KBM-7 (cell line): ENCODE results near the gene SLC39A11.
"Not testable (repeated sequence)": the region's sequence is repeated elsewhere in the genome, so short reads cannot be mapped to it uniquely, and the experiment has no call there.

Source experiments
- DNase-seq: peaks from one replicate; pipeline ENCODE4 v3.0.0-alpha.2; 2015
- in situ Hi-C: fragments of 300-500 bp; cut with MboI; formaldehyde crosslinking; loops from 2 replicates; pipeline ENCODE4 v1.14.3; 2020; ENCODE audit warnings: low sequenced_read_pairs, low pct_unique_long_range_greater_than_20kb, mixed read lengths

SLC39A11 gene

DNA sequence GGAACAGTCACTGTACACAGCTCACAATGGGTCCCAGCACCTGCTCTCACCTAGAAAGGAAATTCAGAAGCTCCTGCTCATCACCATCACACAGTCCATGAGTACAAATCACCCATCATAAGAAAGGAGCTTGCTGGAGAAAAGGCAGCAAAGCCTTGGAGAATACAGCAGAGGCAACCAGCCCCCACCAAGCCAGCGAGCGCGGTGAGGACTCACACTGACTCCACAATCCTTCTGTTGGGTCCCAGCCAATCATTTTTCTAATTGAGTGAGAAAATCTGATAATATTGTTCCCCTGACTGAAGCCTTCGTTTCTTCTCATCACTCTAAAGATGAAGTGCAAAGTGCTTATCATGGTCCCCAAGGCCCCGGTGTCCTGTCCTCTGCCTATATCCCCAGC, 298.3 kb downstream of the SLC39A11 start:
- in situ Hi-C loops, result no loop called here
- no peak for DNase-seq

DNA sequence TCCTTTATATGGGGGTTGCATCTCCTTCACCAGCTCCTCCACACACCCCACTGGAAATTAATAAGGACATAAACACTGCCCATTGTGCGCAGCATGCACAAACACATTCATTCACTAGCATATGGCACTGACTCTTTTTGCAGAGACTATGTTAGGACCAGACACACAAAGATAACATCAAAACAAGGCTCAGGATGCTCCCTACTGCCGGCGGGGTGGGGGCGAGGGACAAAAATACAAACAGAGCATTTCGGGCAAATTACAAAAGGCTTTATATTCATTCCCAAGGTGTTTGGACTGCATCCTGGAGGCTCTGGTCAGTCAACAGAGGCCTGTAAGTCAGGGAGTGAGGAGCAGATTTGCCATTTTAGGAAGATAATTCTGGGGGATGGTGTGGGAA, 299.7 kb downstream of the SLC39A11 start:
- DNase-seq, result no peak
- in situ Hi-C loops, result no loop called here

DNA sequence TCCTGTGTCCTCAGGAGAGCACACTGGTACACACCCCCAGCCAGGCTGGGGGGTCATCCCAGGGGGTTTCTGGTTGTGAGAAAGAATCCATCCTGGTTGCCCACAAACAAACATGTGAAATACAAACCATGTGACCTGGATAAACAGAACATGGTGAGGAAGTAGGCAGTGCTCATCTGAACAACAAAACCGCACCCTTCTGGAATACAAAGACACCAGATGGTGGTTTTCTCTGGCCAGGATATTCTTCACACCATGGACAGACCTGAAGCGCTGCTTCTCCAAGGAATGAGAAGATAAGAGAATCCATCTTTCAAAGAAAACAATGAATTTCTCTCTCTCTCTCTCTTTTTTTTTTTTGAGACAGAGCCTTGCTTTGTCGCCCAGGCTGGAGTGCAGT, 302.3 kb downstream of the SLC39A11 start:
- in situ Hi-C loops, result no loop called here
- no peak for DNase-seq

DNA sequence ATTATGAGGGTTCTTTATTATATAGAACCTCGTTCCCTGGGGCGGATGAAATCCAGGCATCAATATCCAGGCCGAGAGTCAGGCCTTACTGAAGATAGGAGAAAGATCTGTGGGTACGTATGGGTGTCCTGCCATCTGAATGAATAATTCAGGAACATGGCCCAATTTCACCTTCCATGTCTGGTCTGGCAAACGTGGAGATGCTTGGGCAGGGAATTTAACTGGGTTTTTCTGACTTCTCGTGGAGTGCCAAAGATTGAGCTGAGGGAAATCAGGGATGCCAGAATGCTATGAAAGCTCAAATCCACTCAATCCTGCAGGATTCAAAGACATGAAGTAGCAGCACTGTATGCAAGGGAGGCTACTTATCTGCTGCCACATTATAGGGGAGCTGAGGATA, 302.8 kb downstream of the SLC39A11 start:
- no peak for DNase-seq
- in situ Hi-C loops, result no loop called here

DNA sequence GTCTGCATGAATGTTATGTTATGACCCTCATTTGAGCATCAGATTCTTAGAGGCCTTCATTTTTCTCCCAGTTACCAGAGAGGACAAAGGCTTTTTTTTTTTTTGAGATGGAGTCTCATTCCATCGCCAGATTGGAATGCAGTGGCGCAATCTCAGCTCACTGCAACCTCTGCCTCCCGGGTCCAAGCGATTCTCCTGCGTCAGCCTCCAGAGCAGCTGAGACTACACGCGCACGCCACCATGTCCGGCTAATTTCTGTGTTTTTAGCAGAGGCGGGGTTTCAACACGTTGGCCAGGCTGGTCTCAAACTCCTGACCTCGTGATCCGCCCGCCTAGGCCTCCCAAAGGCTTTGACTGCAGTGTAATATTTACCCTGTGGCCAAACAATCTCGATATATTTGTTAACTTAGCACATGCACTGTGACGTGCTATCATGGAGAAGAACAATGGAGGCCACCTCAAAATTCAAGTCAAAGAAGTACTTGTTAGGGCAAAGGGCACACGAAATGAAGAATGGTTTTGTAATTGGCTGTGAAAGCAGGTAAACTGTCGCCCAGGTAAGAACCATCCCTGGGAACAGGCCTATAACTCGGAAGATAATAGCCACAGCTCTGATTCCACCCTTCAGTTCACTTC, 303.4 kb downstream of the SLC39A11 start:
- no peak for DNase-seq
- in situ Hi-C loops, result no loop called here

DNA sequence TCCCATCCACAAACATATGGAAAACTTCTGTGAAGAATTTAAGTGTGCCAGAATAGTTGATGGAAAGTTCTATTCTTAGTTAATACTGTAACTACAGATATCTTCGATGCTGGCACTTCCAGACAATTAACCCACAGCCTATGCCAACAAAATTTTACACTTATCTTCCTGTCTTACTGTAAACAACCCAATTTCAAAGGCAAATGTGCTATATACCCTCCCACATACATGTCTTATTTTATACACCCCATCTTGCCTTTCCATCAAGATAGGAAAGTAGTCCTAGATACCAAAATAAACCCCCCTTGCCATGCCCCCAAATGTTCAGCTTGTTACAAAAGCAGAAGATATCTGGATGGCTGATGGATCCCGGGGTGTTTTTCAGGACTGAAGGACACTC, 306.3 kb downstream of the SLC39A11 start:
- DNase-seq, result no peak
- in situ Hi-C loops, result no loop called here

DNA sequence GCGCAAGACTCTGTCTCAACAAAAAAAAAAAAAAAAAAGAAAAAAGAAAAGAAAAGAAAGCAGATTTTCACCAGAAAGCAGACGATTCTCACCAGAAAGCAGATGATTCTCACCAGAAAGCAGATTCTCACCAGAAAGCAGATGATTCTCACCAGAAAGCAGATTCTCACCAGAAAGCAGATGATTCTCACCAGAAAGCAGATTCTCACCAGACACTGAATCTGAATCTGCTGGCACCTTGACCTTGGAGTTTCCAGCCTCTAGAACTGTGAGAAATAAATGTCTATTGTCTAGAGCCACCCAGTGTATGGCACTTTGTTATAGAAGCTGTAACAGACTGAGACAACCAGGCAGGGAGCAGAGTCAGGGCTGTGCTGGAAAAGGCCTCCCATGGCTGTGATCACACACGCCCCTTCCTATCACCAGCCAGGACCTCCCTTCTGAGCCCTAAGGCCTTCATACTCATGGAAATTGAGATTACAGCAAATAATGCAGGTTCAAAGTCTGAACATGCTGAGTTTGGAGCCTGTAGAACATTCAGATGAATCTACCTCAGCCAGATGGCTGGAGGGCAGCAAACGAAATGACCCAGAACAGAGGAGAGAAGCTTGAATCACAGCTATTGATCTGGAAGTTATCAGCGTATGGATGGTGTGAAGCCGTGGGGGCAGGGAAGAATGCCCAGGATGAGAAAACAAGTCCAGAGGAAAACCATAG, 309.3 kb downstream of the SLC39A11 start:
- no peak for DNase-seq
- in situ Hi-C loops, result no loop called here

DNA sequence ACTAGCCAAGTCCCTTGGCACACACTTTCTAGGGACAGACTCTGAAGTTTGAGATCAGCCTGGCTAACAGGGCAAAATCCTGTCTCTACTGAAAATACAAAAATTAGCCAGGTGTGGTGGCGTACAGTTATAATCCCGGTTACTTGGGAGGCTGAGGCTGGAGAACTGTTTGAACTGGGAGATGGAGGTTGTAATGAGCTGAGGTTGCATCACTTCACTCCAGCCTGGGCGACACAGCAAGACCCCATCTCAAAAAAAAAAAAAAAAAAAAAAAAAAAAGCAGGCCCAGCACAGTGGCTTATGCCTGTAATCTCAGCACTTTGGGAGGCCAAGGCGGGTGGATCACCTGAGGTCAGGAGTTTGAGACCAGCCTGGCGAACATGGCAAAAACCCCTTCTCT, 310.1 kb downstream of the SLC39A11 start:
- in situ Hi-C loops, DNase-seq: not testable (repeated sequence)

DNA sequence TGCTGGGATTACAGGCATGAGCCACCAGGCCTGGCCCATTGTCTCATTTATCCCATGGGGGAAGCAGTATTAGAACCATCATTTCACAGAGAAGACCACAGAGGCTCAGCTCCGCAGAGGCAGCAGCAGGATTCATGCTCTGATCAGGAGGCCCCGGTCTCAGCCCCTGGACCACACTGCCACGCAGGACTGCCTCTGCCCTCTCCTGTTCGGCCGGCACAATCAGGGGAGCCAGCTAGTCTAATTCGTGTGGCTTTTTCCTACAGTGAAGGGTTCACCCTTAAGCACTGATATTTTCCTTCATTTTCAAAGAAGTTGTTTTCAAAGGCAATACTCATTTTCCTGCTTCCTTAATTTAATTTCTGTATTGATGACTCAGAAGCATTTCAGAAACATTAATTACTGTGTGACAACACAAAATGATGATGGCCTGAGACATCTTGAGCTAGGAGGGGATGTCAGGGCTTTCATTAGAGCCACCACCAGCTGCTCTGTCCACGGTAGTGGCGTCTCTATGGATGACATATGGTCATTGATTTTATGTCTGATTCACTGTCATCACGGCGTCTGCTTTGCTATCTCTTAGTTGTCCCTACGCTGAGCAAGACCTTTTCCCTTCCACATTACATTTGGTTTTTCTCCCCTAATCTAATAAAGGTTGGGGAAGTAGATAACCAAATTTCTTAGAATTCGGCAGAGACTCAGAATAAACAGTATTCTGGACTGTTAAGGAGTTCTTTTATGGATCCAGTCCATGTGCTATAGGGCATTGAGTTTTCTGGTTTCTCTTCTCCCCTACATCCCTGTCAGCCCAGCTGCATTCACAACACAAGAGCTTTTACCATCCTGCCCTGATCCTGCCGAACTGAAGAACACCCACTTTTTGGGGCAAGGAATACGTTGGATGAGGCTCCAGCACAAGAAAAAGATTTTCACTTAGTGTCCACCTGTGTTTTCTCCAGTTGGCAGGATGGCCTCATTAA, 314.0 kb downstream of the SLC39A11 start:
- no peak for DNase-seq
- in situ Hi-C loops, result no loop called here

DNA sequence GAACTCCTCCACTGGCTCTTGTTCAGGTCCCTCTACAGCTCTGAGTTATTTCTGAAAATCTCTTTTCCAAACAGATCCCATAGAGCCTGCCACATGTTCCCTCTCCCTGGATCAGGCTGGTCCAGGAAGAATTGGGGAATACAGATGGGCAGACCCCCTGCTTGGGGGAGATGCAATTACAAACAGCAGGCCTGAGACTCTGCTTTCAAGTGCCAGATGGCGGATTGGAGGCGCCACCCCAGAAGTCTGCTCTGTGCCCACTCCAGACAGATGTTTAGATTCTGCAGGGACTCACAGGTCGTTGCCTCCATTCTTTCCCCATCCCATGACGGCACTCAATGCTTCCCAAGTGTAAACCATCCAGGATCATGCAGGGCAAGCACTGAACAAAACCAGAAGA, 316.6 kb downstream of the SLC39A11 start:
- DNase-seq, result no peak
- in situ Hi-C loops, result no loop called here

DNA sequence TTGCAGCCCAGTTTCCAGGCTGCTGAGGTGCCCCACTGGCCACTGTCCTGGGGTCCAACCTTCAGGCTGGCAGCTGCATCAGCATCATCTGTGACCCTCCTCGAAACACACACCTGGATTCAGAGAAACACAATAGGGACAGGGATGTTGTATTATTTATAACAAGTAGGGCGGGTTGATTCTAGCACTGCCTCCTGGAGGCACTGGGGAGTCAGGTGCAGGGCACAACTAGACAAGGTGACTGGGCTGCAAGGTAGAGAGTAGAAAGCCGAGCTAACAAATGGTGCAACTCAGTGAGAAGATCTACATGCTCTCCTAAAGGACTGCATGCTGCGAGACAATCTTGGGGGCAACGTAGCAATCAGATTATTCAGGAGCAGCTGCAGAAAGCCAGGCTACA, 317.3 kb downstream of the SLC39A11 start:
- in situ Hi-C loops, result no loop called here
- no peak for DNase-seq

DNA sequence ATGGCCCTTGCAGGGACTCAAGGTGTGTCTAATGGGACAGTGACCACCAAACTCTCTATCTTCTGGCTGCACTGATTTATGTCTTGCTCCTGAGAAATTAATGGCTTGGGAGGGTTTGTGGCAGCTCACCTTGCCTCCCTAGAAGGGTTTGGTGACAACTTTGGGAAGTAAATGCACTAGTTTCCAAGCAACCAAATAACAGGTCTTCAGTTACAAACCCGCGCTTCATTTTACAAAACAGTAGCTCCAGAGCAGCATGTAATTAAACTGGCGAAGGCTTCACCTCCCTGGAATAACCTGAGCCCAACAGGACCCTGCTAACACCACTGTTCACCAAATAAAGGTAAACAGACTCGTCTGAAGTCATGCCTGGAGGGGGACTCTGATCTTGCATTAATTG, 318.3 kb downstream of the SLC39A11 start:
- in situ Hi-C loops, result no loop called here
- DNase-seq, result no peak

DNA sequence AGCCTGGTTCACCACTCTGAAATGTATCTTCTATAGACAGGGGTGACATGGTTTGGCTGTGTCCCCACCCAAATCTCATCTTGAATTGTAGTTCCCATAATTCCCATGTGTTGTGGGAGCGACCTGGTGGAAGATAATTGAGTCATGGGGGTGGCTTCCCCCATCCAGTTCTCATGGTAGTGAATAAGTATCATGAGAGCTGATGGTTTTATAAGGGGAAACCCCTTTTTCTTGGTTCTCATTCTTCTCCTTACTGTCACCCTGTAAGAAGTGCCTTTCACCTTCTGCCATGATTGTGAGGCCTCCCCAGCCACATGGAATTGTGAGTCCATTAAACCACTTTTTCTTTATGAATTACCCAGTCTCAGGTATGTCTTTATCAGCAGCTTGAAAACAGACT, 319.3 kb downstream of the SLC39A11 start:
- DNase-seq, in situ Hi-C loops: not testable (repeated sequence)

DNA sequence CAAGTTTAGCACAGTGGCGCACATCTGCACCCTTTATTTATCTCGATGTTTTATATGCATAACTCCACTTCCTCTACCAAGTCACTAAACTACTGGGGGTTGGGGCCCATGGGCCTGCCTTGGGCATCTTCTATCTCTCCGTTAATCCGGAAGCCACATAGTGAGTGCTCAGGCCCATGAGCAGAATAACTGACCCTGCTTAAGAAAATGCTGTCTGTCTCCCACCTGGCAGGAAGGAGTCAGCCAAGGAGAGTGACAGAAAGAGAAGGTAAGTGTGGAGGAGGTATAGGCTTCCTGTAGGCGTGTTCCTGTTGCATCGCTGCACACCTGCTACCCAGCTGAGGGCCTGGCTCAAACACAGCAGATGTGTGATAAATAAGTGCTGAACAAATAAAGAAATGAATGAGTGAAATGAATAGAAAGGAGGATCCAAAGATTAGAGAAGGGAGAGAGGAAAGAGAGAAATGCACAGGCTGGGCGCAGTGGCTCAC, 320.1 kb downstream of the SLC39A11 start:
- in situ Hi-C loops, result no loop called here
- no peak for DNase-seq

DNA sequence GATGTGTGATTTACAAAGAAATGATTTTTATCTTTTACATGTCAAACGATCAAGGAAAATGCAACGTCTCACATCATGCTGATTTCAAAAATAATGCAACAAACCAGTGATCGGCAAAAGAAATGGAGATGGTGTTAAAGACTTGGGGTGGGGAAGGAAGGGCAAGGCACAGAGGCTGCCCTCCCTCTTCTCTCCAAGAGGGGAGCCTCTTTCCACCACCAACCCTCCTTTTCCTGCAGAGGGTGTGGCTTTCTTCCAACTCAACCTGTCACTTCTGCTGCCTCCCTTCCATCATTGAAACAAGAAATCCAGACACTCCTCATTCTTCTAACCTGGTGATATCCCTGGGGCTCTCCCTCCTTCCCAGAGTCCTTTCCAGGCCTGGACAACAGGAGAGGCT, 320.8 kb downstream of the SLC39A11 start:
- in situ Hi-C loops, result no loop called here
- no peak for DNase-seq

DNA sequence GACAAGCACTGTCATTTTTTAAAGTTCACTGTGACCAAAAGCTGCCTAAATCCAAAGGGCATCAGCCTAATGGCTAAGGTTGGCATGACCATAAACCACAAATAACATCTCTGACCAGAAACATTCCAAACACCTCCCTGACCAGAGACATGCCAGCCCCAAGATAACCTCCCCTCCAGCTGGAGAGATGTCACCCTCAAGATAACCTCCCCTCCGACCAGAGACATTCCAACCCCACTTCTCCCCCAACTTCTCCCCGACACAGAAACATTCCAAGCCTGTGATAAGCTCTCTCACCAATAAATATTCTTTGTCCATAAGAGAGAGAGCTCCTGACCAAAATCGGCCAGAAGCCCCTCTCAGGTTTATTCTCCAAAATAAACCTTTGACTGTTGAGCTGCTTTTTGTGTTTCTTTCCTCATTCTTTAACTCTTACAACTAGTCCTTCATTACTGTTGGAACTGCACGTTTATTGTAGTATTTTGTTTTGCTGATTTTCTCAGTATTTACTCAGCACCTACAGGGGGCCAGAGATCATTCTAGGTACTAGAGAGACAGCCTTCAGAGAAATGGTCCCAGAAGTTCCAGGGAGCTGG, 325.6 kb downstream of the SLC39A11 start:
- in situ Hi-C loops, result no loop called here
- no peak for DNase-seq

DNA sequence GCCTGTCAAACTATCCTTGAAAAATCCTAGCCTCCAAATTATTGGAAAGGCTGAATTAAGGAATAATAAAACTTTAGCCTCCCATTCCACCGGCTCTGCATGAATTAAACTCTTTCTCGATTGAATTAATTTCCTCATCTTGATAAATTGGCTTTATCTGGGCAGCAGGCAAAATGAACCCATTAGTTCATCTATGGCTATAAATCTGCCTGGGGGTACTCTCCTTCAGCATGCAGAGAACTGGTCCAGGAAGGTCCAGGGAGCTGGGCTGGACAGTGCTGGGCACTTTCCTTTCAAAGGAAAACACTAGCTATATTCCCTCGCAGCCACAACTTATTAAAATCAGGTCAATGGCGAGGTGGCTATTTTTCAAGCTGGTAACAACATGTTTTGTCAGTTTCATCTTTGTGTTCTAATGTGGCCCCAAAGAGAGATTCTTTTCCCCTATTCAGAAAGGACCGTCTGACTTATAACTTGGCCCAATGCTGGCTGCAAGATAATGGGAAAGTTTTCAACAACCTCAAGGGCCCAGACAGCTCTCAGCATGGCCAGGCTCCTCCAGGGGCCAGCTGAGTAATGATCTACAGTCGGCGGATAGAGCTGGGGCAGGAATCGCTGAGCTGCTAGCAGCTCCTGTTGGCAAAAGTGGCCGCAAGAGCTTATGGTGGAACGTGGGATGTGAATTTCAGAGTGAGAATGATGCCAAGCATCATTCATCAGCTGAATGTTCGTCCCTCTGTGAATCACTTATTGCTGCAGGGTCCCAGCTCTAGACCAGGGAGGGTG, 326.9 kb downstream of the SLC39A11 start:
- no peak for DNase-seq
- in situ Hi-C loops, result no loop called here

DNA sequence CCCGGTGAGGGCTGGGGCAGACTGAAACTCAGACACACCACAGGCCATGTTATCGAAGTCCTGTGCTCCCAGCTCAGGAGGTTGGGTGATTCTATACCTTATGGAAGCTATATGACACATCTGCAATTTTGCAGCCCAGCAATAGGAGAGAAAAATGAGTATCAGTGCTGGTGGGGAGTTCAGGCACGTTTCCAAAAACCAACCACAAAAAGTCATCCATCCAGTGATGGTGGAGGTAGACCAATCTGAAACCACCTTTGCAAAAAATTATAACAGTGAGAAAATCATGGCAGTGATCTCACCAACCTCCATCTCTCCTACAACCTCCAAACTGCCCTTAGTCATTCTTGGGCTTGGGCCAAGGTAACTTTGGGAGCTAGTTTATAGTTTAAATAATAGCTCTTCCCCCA, 327.9 kb downstream of the SLC39A11 start:
- in situ Hi-C loops, result no loop called here
- DNase-seq, result no peak

DNA sequence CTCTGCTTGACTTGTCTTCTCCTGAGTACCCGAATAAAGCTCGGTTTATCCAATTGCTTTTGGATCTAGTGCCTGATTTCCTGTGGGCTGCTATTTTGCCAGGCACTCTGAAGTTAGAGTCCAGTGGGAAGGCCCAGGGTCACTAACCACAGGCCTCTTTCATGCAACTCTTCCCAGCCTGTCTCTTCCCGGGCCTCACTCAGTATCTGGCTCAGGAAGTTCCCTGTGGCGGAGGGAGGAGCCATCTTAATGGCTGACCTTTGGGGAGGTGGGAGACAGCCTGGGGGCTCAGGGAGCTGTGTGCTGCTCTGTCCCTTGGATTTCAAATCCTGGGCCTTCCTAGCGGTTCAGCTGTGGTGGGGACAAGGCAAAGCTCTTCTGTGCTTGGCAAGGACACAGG, 328.5 kb downstream of the SLC39A11 start:
- in situ Hi-C loops, result no loop called here
- DNase-seq, result no peak
